Adrenal gland (tissue), 12 donors: ENCODE measurements around the gene ADGRG7. TPM values are rescaled to one million over a fixed set of nuclear protein-coding genes. Genes with fewer than 3 reads are reported as not detected.

ENCODE experiments used
- DNase-seq, 7 donors: peaks; one replicate each; pipeline ENCODE4 v3.0.0-alpha.2; 2019 to 2020
- H3K27ac ChIP-seq, 5 donors: fragments of 200-600 bp; sonication (generic) in 4 of 5; 1 replicate in 3 of 5; 2 replicates in 2 of 5; pipeline versions ENCODE4 v1.5.1 to v1.8.0; 2016 to 2020; ENCODE audit warnings: mild to moderate bottlenecking in 1 of 5
- H3K27me3 ChIP-seq: fragments of 200-600 bp; 2 replicates; pipeline ENCODE4 v1.8.0; 2021
- H3K36me3 ChIP-seq, 2 donors: fragments of 200-600 bp; replicated peaks in 1 of 2; 1 replicate in 1 of 2; 2 replicates in 1 of 2; pipeline versions ENCODE4 v1.5.1 to v1.8.0; 2018 to 2022
- H3K4me1 ChIP-seq, 2 donors: fragments of 200-600 bp; replicated peaks in 1 of 2; 1 replicate in 1 of 2; 2 replicates in 1 of 2; pipeline versions ENCODE4 v1.5.1 to v1.8.0; 2018 to 2021
- H3K4me3 ChIP-seq, 4 donors: fragments of 200-600 bp; sonication (generic) in 3 of 4; one replicate each; pipeline ENCODE4 v1.5.1; 2016 to 2018
- H3K9me3 ChIP-seq, 3 donors: fragments of 200-600 bp; sonication (generic) in 1 of 3; replicated peaks in 1 of 3; 1 replicate in 2 of 3; 2 replicates in 1 of 3; pipeline versions ENCODE4 v1.5.1 to v1.8.0; 2016 to 2021
- CTCF ChIP-seq, 6 experiments: fragments of 450-650 bp in 4 of 6; fragments of 200-600 bp in 2 of 6; sonication (generic) in 1 of 6; IDR thresholded peaks; 1 replicate in 5 of 6; 2 replicates in 1 of 6; pipeline versions ENCODE4 v1.5.1 to v1.8.0; 2016 to 2021; ENCODE audit warnings: antibody characterized with exemption in 6 of 6, mild to moderate bottlenecking in 2 of 6, moderate library complexity in 1 of 6
- POLR2A ChIP-seq, 2 donors: fragments of 450-650 bp; IDR thresholded peaks; one replicate each; pipeline ENCODE4 v1.6.1; 2017; ENCODE audit warnings: antibody characterized with exemption in 2 of 2, mild to moderate bottlenecking in 2 of 2, moderate library complexity in 1 of 2
- WGBS, 4 donors: extraction: QIAGEN DNeasy Blood & Tissue Kit in 2 of 4; methylation state at CpG; one replicate each; pipeline versions ENCODE4 v1.1.5 to v1.1.7; 2013 to 2017; 5-methylcytosine and 5-hydroxymethylcytosine counted together
- intact Hi-C, 2 donors: fragments of 100-400 bp; cut with DNase I; formaldehyde crosslinking; loops; one replicate each; pipeline versions ENCODE4 v1.14.1 to v1.15.0; 2022 to 2023
- polyA plus RNA-seq, 3 donors: library from polyadenylated mRNA; stranded (reverse); fragments of 200-250 nt in 2 of 3; fragments of 350-450 nt in 1 of 3; fragmentation: Illumina TruSeq in 1 of 3; extraction: RNeasy Lipid Tissue Mini Kit (QIAGEN cat#74804) in 1 of 3; gene quantifications; one replicate each; pipeline ENCODE4 v1.2.3, GENCODE V29; 2013 to 2014
- total RNA-seq, 9 donors: library from RNA; depleted of rRNA in 4 of 9; stranded (reverse); fragments of >200 nt in 4 of 9; fragments of 120-200 nt in 1 of 9; fragmentation: NEBNext Ultra II Directional in 1 of 9; extraction: Animal tissue kit (Norgen Biotek cat#: 25700) in 1 of 9; gene quantifications; one replicate each; pipeline versions ENCODE4 v1.1.0 to v1.2.4, GENCODE V29; 2013 to 2023
- donor health status: healthy with polysubstance abuse.
- donor health status: Bipolar disorder and iron deficiency.
- donor health status: DM: yes; HTN: yes; CAD: no.
- donor health status: DM: no; HTN: no; CAD: no.
- donor health status: DM: no; HTN: no; CAD: no.
- donor health status: DM: yes; HTN: yes; CAD: no.

The ADGRG7 gene
- total and polyA plus RNA-seq, 12 donors = not detected

DNA sequence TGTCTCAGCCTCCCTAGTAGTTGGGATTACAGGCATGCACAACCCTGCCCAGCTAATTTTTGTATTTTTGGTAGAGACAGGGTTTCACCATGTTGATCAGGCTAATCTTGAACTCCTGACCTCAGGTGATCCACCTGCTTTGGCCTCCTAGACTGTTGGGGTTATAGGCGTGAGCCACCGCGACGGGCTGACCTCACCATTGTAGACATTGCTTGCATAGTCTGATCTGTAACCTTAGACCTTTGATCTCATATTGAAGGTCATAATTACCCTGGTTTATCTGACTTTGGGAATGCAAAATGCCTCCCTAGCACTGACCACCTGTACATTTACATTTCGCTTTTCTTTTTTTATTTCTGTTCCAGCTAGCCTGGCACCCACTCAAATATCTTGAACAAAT lies 31.2 kb downstream of the ADGRG7 start:
- intact Hi-C loops = no loop called here
- Histone ChIP-seq H3K9me3 (no peaks in the 10 kb centered on the region), H3K4me3 (no peak overlapping the region), H3K27ac (no peak overlapping the region), H3K4me1 (no peaks in the 10 kb centered on the region), H3K36me3 (no peaks in the 10 kb centered on the region), H3K27me3 (no peaks in the 10 kb centered on the region)
- WGBS, 4 donors = 85 to 95% (median 93%) methylated on average over 4 to 5 of the region's 5 CpGs
- no peak for TF ChIP-seq POLR2A (IDR thresholded peaks at IDR 0.05)
- TF ChIP-seq CTCF (IDR thresholded peaks at IDR 0.05) = no peak
- no peak for DNase-seq

- TF ChIP-seq POLR2A (IDR thresholded peaks at IDR 0.05) (no peak), CTCF (IDR thresholded peaks at IDR 0.05) (no peak)
- 54 to 70% (median 57%) methylated on average over 3 of the region's 3 CpGs for WGBS, 4 donors
- no peak overlapping the region for H3K4me3 ChIP-seq
- H3K4me1 ChIP-seq = no peaks in the 10 kb centered on the region
- no peaks in the 10 kb centered on the region for H3K9me3 ChIP-seq
- DNase-seq = no peak
- no peaks in the 10 kb centered on the region for H3K36me3 ChIP-seq
- intact Hi-C loops = no loop called here
- no peaks in the 10 kb centered on the region for H3K27me3 ChIP-seq
- no peak overlapping the region for H3K27ac ChIP-seq
Measured at GRCh38 chr3:100641471-100642032, 32.2 kb downstream of the ADGRG7 start.

- Histone ChIP-seq H3K27me3 (no peaks in the 10 kb centered on the region), H3K36me3 (no peaks in the 10 kb centered on the region), H3K27ac (no peak overlapping the region), H3K4me1 (no peaks in the 10 kb centered on the region), H3K4me3 (no peak overlapping the region), H3K9me3 (no peaks in the 10 kb centered on the region)
- WGBS, 4 donors = 64 to 85% (median 77%) methylated on average over 3 of the region's 3 CpGs
- TF ChIP-seq CTCF (IDR thresholded peaks at IDR 0.05) = no peak
- TF ChIP-seq POLR2A (IDR thresholded peaks at IDR 0.05) = no peak
- intact Hi-C loops = no loop called here
- DNase-seq = no peak
Measured at GRCh38 chr3:100645913-100646312, 36.5 kb downstream of the ADGRG7 start.

GRCh38 chr3:100647171-100647570 lies 37.8 kb downstream of the ADGRG7 start:
- intact Hi-C loops = no loop called here
- no peak overlapping the region for H3K4me3 ChIP-seq
- no peaks in the 10 kb centered on the region for H3K9me3 ChIP-seq
- TF ChIP-seq CTCF (IDR thresholded peaks at IDR 0.05) = no peak
- 58 to 72% (median 67%) methylated on average over 3 of the region's 3 CpGs for WGBS, 4 donors
- H3K36me3 ChIP-seq = no peaks in the 10 kb centered on the region
- DNase-seq = no peak
- no peak overlapping the region for H3K27ac ChIP-seq
- H3K27me3 ChIP-seq = no peaks in the 10 kb centered on the region
- H3K4me1 ChIP-seq = no peaks in the 10 kb centered on the region
